GM18520 (cell line): ENCODE data around the gene PITRM1.

Experiments
- ATAC-seq: cut with Tn5 transposase; IDR thresholded peaks from one replicate; pipeline ENCODE4 v1.9.1; 2021; ENCODE audit not compliant: unreplicated experiment

The PITRM1 gene

GRCh38 chr10:3105166-3105565 lies 67.4 kb downstream of the PITRM1 start:
- ATAC-seq: no peak

- ATAC-seq: no peak
Measured at GRCh38 chr10:3104251-3104918, 68.2 kb downstream of the PITRM1 start.

- ATAC-seq: no peak
Measured at GRCh38 chr10:3103646-3104045, 68.9 kb downstream of the PITRM1 start.

- ATAC-seq: no peak
Measured at GRCh38 chr10:3102720-3103427, 69.7 kb downstream of the PITRM1 start.

GRCh38 chr10:3100856-3101640 lies 71.5 kb downstream of the PITRM1 start:
- ATAC-seq: no peak

- ATAC-seq: no peak
Measured at GRCh38 chr10:3100093-3100792, 72.3 kb downstream of the PITRM1 start.

GRCh38 chr10:3099291-3100092 lies 73.1 kb downstream of the PITRM1 start:
- ATAC-seq: no peak

GRCh38 chr10:3098689-3099088 lies 73.9 kb downstream of the PITRM1 start:
- ATAC-seq: no peak

- no peak for ATAC-seq
Measured at GRCh38 chr10:3097160-3097559, 75.4 kb downstream of the PITRM1 start.

GRCh38 chr10:3096149-3096548 lies 76.4 kb downstream of the PITRM1 start:
- ATAC-seq: no peak

- ATAC-seq: peak; percentile 82
Measured at GRCh38 chr10:3095373-3096139, 77.0 kb downstream of the PITRM1 start.

GRCh38 chr10:3094609-3095036 lies 78.0 kb downstream of the PITRM1 start:
- ATAC-seq: no peak

- ATAC-seq: no peak
Measured at GRCh38 chr10:3093996-3094395, 78.6 kb downstream of the PITRM1 start.

- ATAC-seq: no peak
Measured at GRCh38 chr10:3091921-3092320, 80.7 kb downstream of the PITRM1 start.

GRCh38 chr10:3090914-3091787 lies 81.4 kb downstream of the PITRM1 start:
- no peak for ATAC-seq

- no peak for ATAC-seq
Measured at GRCh38 chr10:3090388-3090787, 82.2 kb downstream of the PITRM1 start.
